K562 (cell line): ENCODE measurements around the gene GRIP1.

Experiments
- BCLAF1 ChIP-seq, 2 experiments: fragments of 450-650 bp in 1 of 2; IDR thresholded peaks; 2 replicates each; pipeline ENCODE4 v1.6.1; 2011 to 2017; ENCODE audit warnings: low read depth in 2 of 2, antibody characterized with exemption in 1 of 2, borderline replicate concordance in 1 of 2, low read length in 1 of 2, mild to moderate bottlenecking in 1 of 2, mixed read lengths in 1 of 2; ENCODE audit not compliant: control insufficient read depth in 1 of 2
- CHD4 ChIP-seq: fragments of 200-600 bp; sonication (generic); IDR thresholded peaks from 3 replicates; pipeline ENCODE4 v1.6.1; 2012; ENCODE audit warnings: low read depth, mild to moderate bottlenecking, mixed read lengths, low read length, inconsistent platforms; ENCODE audit not compliant: insufficient read depth, insufficient replicate concordance, poor library complexity, severe bottlenecking
- CTCF ChIP-seq, 3 experiments: IDR thresholded peaks in 2 of 3; conservative IDR thresholded peaks in 1 of 3; 2 replicates each; pipeline ENCODE4 v1.5.1; 2011 to 2012; ENCODE audit warnings: low read length in 3 of 3, mild to moderate bottlenecking in 3 of 3, control low read depth in 2 of 3, improper control_type of control experiment in 1 of 3, inconsistent platforms in 1 of 3, low read depth in 1 of 3, mixed read lengths in 1 of 3, moderate library complexity in 1 of 3; ENCODE audit not compliant: insufficient read depth in 2 of 3
- HDAC1 ChIP-seq, 2 experiments: fragments of 450-650 bp; IDR thresholded peaks; 2 replicates each; pipeline ENCODE4 v1.6.1; 2016 to 2017; ENCODE audit warnings: inconsistent platforms in 1 of 2, mild to moderate bottlenecking in 1 of 2, moderate library complexity in 1 of 2
- MAX ChIP-seq: sonication (generic); formaldehyde crosslinking; IDR thresholded peaks from 2 replicates; pipeline ENCODE4 v1.9.0; 2022; ENCODE audit warnings: mild to moderate bottlenecking, missing genetic modification reagents
- NFE2L1 ChIP-seq: fragments of 450-650 bp; IDR thresholded peaks from 2 replicates; pipeline ENCODE4 v1.6.1; 2016; ENCODE audit warnings: missing genetic modification characterization, low read depth, mild to moderate bottlenecking, missing compliant biosample characterization, moderate library complexity, borderline replicate concordance
- NRF1 ChIP-seq, 2 experiments: fragments of 450-650 bp; IDR thresholded peaks in 1 of 2; conservative IDR thresholded peaks in 1 of 2; 2 replicates each; pipeline ENCODE4 v1.6.1; 2014; ENCODE audit warnings: mild to moderate bottlenecking in 2 of 2
- POLR2A ChIP-seq: fragments of 450-650 bp; conservative IDR thresholded peaks from 2 replicates; pipeline ENCODE4 v1.6.1; 2016
- TEAD2 ChIP-seq: fragments of 450-650 bp; IDR thresholded peaks from 2 replicates; pipeline ENCODE4 v1.6.1; 2016; ENCODE audit warnings: missing genetic modification characterization, control low read depth, missing compliant biosample characterization
- ZNF134 ChIP-seq: fragments of 250-450 bp; sonication (Bioruptor Pico); conservative IDR thresholded peaks from 2 replicates; pipeline ENCODE4 v1.4.0; 2020
- ZNF449 ChIP-seq: fragments of 250-450 bp; sonication (Bioruptor Pico); IDR thresholded peaks from 2 replicates; pipeline ENCODE4 v1.8.0; 2022; ENCODE audit warnings: moderate library complexity, mild to moderate bottlenecking, inconsistent platforms

GRCh38 chr12:66371982-66372381 lies 306.9 kb downstream of the GRIP1 start:
- TF ChIP-seq BCLAF1 (IDR thresholded peaks at IDR 0.05; ENCODE audit: borderline replicate concordance in 1 of 2, control insufficient read depth in 1 of 2, low read depth in 2 of 2, low read length in 1 of 2): no peak
- TF ChIP-seq NRF1 (conservative IDR thresholded peaks at IDR 0.05 in 1 of 2, IDR thresholded peaks at IDR 0.05 in 1 of 2): no peak
- TF ChIP-seq NFE2L1 (tag): no peak
- no peak for TF ChIP-seq CTCF (IDR thresholded peaks at IDR 0.05 in 2 of 3, conservative IDR thresholded peaks at IDR 0.05 in 1 of 3; ENCODE audit: insufficient read depth in 2 of 3, low read depth in 1 of 3, low read length in 3 of 3)
- no peak for TF ChIP-seq ZNF449 (CRISPR knock-in tag)
- no peak for TF ChIP-seq HDAC1 (IDR thresholded peaks at IDR 0.05)
- TF ChIP-seq TEAD2 (tag): no peak
- no peak for TF ChIP-seq MAX (CRISPR knock-in tag)
- TF ChIP-seq ZNF134 (CRISPR knock-in tag): no peak
- TF ChIP-seq CHD4: no peak
- no peak for TF ChIP-seq POLR2A
